Activated naive CD4-positive, alpha-beta T cell treated with anti-CD3 and anti-CD28 coated beads, Interleukin-2, amount 10 ng/mL, durations not matched to agents 7 days and 5 days (primary cell): ENCODE data around the gene ZNF593OS.
A peak's percentile ranks its signal among the peaks of the same experiment; 100 is the strongest.

Source experiments
- CTCF ChIA-PET: fragments of 350-600 bp; sonication (Branson Sonifier 250); formaldehyde crosslinking; loops from one replicate; lab custom pipeline; 2021; ENCODE audit warnings: antibody characterized with exemption; lab: Charles Lee
- DNase-seq: peaks from one replicate; pipeline ENCODE4 v3.0.0-alpha.2; 2020
- H3K27ac Mint-ChIP-seq: one replicate; pipeline ENCODE4 v1.8.0; 2021; ENCODE audit warnings: mild to moderate bottlenecking, moderate library complexity, mixed read lengths
- H3K27me3 Mint-ChIP-seq: one replicate; pipeline ENCODE4 v1.8.0; 2021; ENCODE audit warnings: mild to moderate bottlenecking, mixed read lengths
- H3K36me3 Mint-ChIP-seq: one replicate; pipeline ENCODE4 v1.8.0; 2021; ENCODE audit warnings: mixed read lengths
- H3K4me1 Mint-ChIP-seq: one replicate; pipeline ENCODE4 v1.8.0; 2021; ENCODE audit warnings: mixed read lengths
- H3K4me3 Mint-ChIP-seq: one replicate; pipeline ENCODE4 v1.8.0; 2021; ENCODE audit warnings: mild to moderate bottlenecking, moderate library complexity, mixed read lengths
- H3K9me3 Mint-ChIP-seq: one replicate; pipeline ENCODE4 v1.8.0; 2021; ENCODE audit warnings: mixed read lengths

Gene ZNF593OS

GRCh38 chr1:26195805-26196204 lies 24.2 kb upstream of the ZNF593OS start:
- CTCF ChIA-PET = no interaction called here
- Mint-ChIP-seq H3K9me3 (no peaks in the 10 kb centered on the region), H3K4me1 (peaks cover 48% of the 10 kb centered on the region), H3K36me3 (peaks cover 1% of the 10 kb centered on the region), H3K27ac (no peak overlapping the region), H3K27me3 (peaks cover 65% of the 10 kb centered on the region), H3K4me3 (no peak overlapping the region)
- DNase-seq = no peak

GRCh38 chr1:26191739-26192138 lies 20.1 kb upstream of the ZNF593OS start:
- Mint-ChIP-seq H3K4me1 (peaks cover 38% of the 10 kb centered on the region), H3K4me3 (peak overlapping the region; percentile 13), H3K27ac (peak overlapping the region; percentile 30), H3K27me3 (peaks cover 63% of the 10 kb centered on the region), H3K9me3 (no peaks in the 10 kb centered on the region), H3K36me3 (peaks cover 1% of the 10 kb centered on the region)
- CTCF ChIA-PET = interaction anchor here (0.6 to 1.6 kb wide), 5 partner anchors 10 to 177 kb away, joined by 3 to 7 read pairs (median 4); partner anchors contain the start of genes C1orf232, CEP85 and ZNF593
- DNase-seq = peak; percentile 65

GRCh38 chr1:26190373-26190987 lies 18.8 kb upstream of the ZNF593OS start, which contains the start of gene CATSPER4:
CATSPER4 (plus strand) TSS chr1:26190602; CDS start chr1:26190628, 26 bp downstream.
- Mint-ChIP-seq H3K27ac (no peak within 1 kb of the TSS), H3K4me3 (peak within 1 kb of the TSS; percentile 13), H3K4me1 (peaks cover 38% of the 10 kb centered on the region), H3K36me3 (peaks cover 1% of the 10 kb centered on the region), H3K9me3 (no peaks in the 10 kb centered on the region), H3K27me3 (peaks cover 52% of the 10 kb centered on the region)
- CTCF ChIA-PET = interaction anchor here (1.0 to 2.4 kb wide), 6 partner anchors 12 to 204 kb away, joined by 3 to 7 read pairs (median 4); partner anchors contain the start of gene CEP85
- DNase-seq = no peak

- peaks cover 45% of the 10 kb centered on the region for H3K27me3 Mint-ChIP-seq
- no peak for DNase-seq
- no peaks in the 10 kb centered on the region for H3K9me3 Mint-ChIP-seq
- H3K36me3 Mint-ChIP-seq = peaks cover 1% of the 10 kb centered on the region
- no peak overlapping the region for H3K4me3 Mint-ChIP-seq
- no peak overlapping the region for H3K27ac Mint-ChIP-seq
- peaks cover 38% of the 10 kb centered on the region for H3K4me1 Mint-ChIP-seq
- CTCF ChIA-PET = interaction anchor here (0.7 to 2.4 kb wide), 7 partner anchors 20 to 205 kb away, joined by 3 to 7 read pairs (median 3); partner anchors contain the start of gene CEP85
Measured at GRCh38 chr1:26189751-26190275, 18.2 kb upstream of the ZNF593OS start.

- Mint-ChIP-seq H3K9me3 (no peaks in the 10 kb centered on the region), H3K27me3 (peaks cover 41% of the 10 kb centered on the region), H3K27ac (no peak overlapping the region), H3K4me1 (peaks cover 37% of the 10 kb centered on the region), H3K4me3 (no peak overlapping the region), H3K36me3 (peaks cover 1% of the 10 kb centered on the region)
- CTCF ChIA-PET = interaction anchor here (0.7 to 2.4 kb wide), 7 partner anchors 20 to 205 kb away, joined by 3 to 7 read pairs (median 3); partner anchors contain the start of gene CEP85
- no peak for DNase-seq
Measured at GRCh38 chr1:26189331-26189730, 17.7 kb upstream of the ZNF593OS start.

GRCh38 chr1:26188477-26188876 lies 16.8 kb upstream of the ZNF593OS start:
- peaks cover 29% of the 10 kb centered on the region for H3K4me1 Mint-ChIP-seq
- DNase-seq = no peak
- H3K27ac Mint-ChIP-seq = no peak overlapping the region
- H3K36me3 Mint-ChIP-seq = peaks cover 1% of the 10 kb centered on the region
- CTCF ChIA-PET = interaction anchor here (2.0 to 2.4 kb wide), 3 partner anchors 19 to 47 kb away, joined by 6 to 7 read pairs (median 7); partner anchors contain the start of genes C1orf232, CEP85 and ZNF593
- no peaks in the 10 kb centered on the region for H3K9me3 Mint-ChIP-seq
- H3K4me3 Mint-ChIP-seq = no peak overlapping the region
- peaks cover 41% of the 10 kb centered on the region for H3K27me3 Mint-ChIP-seq

- H3K27me3 Mint-ChIP-seq = peaks cover 35% of the 10 kb centered on the region
- no peak overlapping the region for H3K27ac Mint-ChIP-seq
- peaks cover 23% of the 10 kb centered on the region for H3K4me1 Mint-ChIP-seq
- no peaks in the 10 kb centered on the region for H3K9me3 Mint-ChIP-seq
- no peak overlapping the region for H3K4me3 Mint-ChIP-seq
- DNase-seq = no peak
- CTCF ChIA-PET = interaction anchor here (2.0 to 2.4 kb wide), 2 partner anchors 18 to 48 kb away, joined by 6 to 7 read pairs; partner anchors contain the start of genes C1orf232 and ZNF593
- peaks cover 1% of the 10 kb centered on the region for H3K36me3 Mint-ChIP-seq
Measured at GRCh38 chr1:26187882-26188281, 16.2 kb upstream of the ZNF593OS start.

- Mint-ChIP-seq H3K27ac (no peak overlapping the region), H3K4me1 (no peaks in the 10 kb centered on the region), H3K9me3 (no peaks in the 10 kb centered on the region), H3K36me3 (no peaks in the 10 kb centered on the region), H3K4me3 (no peak overlapping the region), H3K27me3 (peaks cover 23% of the 10 kb centered on the region)
- DNase-seq = no peak
- CTCF ChIA-PET = no interaction called here
Measured at GRCh38 chr1:26184883-26185282, 13.3 kb upstream of the ZNF593OS start.

GRCh38 chr1:26184086-26184485 lies 12.5 kb upstream of the ZNF593OS start:
- H3K27ac Mint-ChIP-seq = no peak overlapping the region
- H3K4me3 Mint-ChIP-seq = no peak overlapping the region
- CTCF ChIA-PET = no interaction called here
- H3K4me1 Mint-ChIP-seq = no peaks in the 10 kb centered on the region
- peaks cover 17% of the 10 kb centered on the region for H3K27me3 Mint-ChIP-seq
- DNase-seq = no peak
- H3K36me3 Mint-ChIP-seq = no peaks in the 10 kb centered on the region
- H3K9me3 Mint-ChIP-seq = no peaks in the 10 kb centered on the region

- H3K4me3 Mint-ChIP-seq = no peak overlapping the region
- no peak overlapping the region for H3K27ac Mint-ChIP-seq
- H3K4me1 Mint-ChIP-seq = peaks cover under 1% of the 10 kb centered on the region
- no peak for DNase-seq
- H3K36me3 Mint-ChIP-seq = no peaks in the 10 kb centered on the region
- H3K9me3 Mint-ChIP-seq = no peaks in the 10 kb centered on the region
- CTCF ChIA-PET = interaction anchor here (1.8 kb wide), 1 partner anchor 12 kb away, joined by 6 read pairs; the partner anchor contains the start of gene ZNF593
- H3K27me3 Mint-ChIP-seq = peaks cover 17% of the 10 kb centered on the region
Measured at GRCh38 chr1:26182383-26182696, 10.7 kb upstream of the ZNF593OS start.

GRCh38 chr1:26181586-26182382 lies 10.2 kb upstream of the ZNF593OS start:
- Mint-ChIP-seq H3K27ac (no peak overlapping the region), H3K36me3 (no peaks in the 10 kb centered on the region), H3K4me3 (no peak overlapping the region), H3K4me1 (peaks cover 2% of the 10 kb centered on the region), H3K27me3 (peaks cover 13% of the 10 kb centered on the region), H3K9me3 (no peaks in the 10 kb centered on the region)
- CTCF ChIA-PET = interaction anchor here (1.8 kb wide), 1 partner anchor 12 kb away, joined by 6 read pairs; the partner anchor contains the start of gene ZNF593
- DNase-seq = no peak

GRCh38 chr1:26180010-26180506 lies 8.4 kb upstream of the ZNF593OS start:
- H3K27ac Mint-ChIP-seq = no peak overlapping the region
- no peaks in the 10 kb centered on the region for H3K36me3 Mint-ChIP-seq
- H3K4me1 Mint-ChIP-seq = peaks cover 2% of the 10 kb centered on the region
- H3K27me3 Mint-ChIP-seq = peaks cover 11% of the 10 kb centered on the region
- no peak for DNase-seq
- no peak overlapping the region for H3K4me3 Mint-ChIP-seq
- CTCF ChIA-PET = interaction anchor here (0.6 to 1.1 kb wide), 2 partner anchors 54 to 651 kb away, joined by 3 read pairs; partner anchors contain the start of gene CEP85
- H3K9me3 Mint-ChIP-seq = no peaks in the 10 kb centered on the region

GRCh38 chr1:26177182-26177684 lies 5.6 kb upstream of the ZNF593OS start, which contains the start of gene CNKSR1:
CNKSR1 (plus strand) TSS chr1:26177491; CDS start chr1:26177548, 57 bp downstream.
- Mint-ChIP-seq H3K4me3 (peak within 1 kb of the TSS; percentile 66), H3K9me3 (no peaks in the 10 kb centered on the region), H3K27ac (no peak within 1 kb of the TSS), H3K4me1 (peaks cover 2% of the 10 kb centered on the region), H3K27me3 (peaks cover 6% of the 10 kb centered on the region), H3K36me3 (no peaks in the 10 kb centered on the region)
- DNase-seq = no peak
- CTCF ChIA-PET = interaction anchor here (1.2 kb wide), 1 partner anchor 99 kb away, joined by 4 read pairs; no protein-coding TSS in a partner anchor
